Trophoblast cell (in vitro differentiated cells and primary cell): ENCODE measurements around the gene RGS3.

Experiments
- DNase-seq, 2 donors: peaks; one replicate each; pipeline ENCODE4 v3.0.0-alpha.2; 2016
- H2AFZ ChIP-seq: 2 replicates; pipeline ENCODE4 v1.6.1; 2013; ENCODE audit warnings: low read length, moderate library complexity, mild to moderate bottlenecking; ENCODE audit not compliant: insufficient read depth, poor library complexity
- H2AK5ac ChIP-seq: 2 replicates; pipeline ENCODE4 v1.6.1; 2013; ENCODE audit warnings: mild to moderate bottlenecking, low read length
- H2BK120ac ChIP-seq: 2 replicates; pipeline ENCODE4 v1.6.1; 2013; ENCODE audit warnings: low read length, mild to moderate bottlenecking, moderate library complexity; ENCODE audit not compliant: insufficient read depth, poor library complexity
- H2BK12ac ChIP-seq: 2 replicates; pipeline ENCODE4 v1.6.1; 2013; ENCODE audit warnings: mild to moderate bottlenecking, low read length, moderate library complexity
- H2BK5ac ChIP-seq: 2 replicates; pipeline ENCODE4 v1.6.1; 2013; ENCODE audit warnings: low read length, low read depth, moderate library complexity, mild to moderate bottlenecking; ENCODE audit not compliant: poor library complexity
- H3K14ac ChIP-seq: 2 replicates; pipeline ENCODE4 v1.6.1; 2013; ENCODE audit warnings: mild to moderate bottlenecking, low read length
- H3K18ac ChIP-seq: 2 replicates; pipeline ENCODE4 v1.6.1; 2013; ENCODE audit warnings: mild to moderate bottlenecking, low read length
- H3K23ac ChIP-seq: 2 replicates; pipeline ENCODE4 v1.6.1; 2013; ENCODE audit warnings: low read length
- H3K27ac ChIP-seq: 2 replicates; pipeline ENCODE4 v1.5.1; 2013; ENCODE audit warnings: low read depth, mild to moderate bottlenecking, inconsistent platforms, low read length, moderate library complexity
- H3K27me3 ChIP-seq: 2 replicates; pipeline ENCODE4 v1.6.1; 2013; ENCODE audit warnings: inconsistent platforms, mild to moderate bottlenecking, low read length, moderate library complexity; ENCODE audit not compliant: insufficient read depth
- H3K36me3 ChIP-seq, 2 experiments: 1 replicate in 1 of 2; 2 replicates in 1 of 2; pipeline ENCODE4 v1.6.1; 2013; ENCODE audit warnings: low read length in 2 of 2, mild to moderate bottlenecking in 2 of 2, moderate library complexity in 1 of 2; ENCODE audit not compliant: insufficient read depth in 2 of 2, control insufficient read depth in 1 of 2
- H3K4ac ChIP-seq: 2 replicates; pipeline ENCODE4 v1.6.1; 2013; ENCODE audit warnings: low read depth, mild to moderate bottlenecking, low read length, moderate library complexity
- H3K4me1 ChIP-seq, 2 experiments: 1 replicate in 1 of 2; 2 replicates in 1 of 2; pipeline ENCODE4 v1.6.1; 2013; ENCODE audit warnings: low read length in 2 of 2, mild to moderate bottlenecking in 2 of 2, moderate library complexity in 1 of 2; ENCODE audit not compliant: insufficient read depth in 2 of 2, control insufficient read depth in 1 of 2
- H3K4me2 ChIP-seq: 2 replicates; pipeline ENCODE4 v1.6.1; 2013; ENCODE audit warnings: inconsistent platforms, mild to moderate bottlenecking, low read length, moderate library complexity
- H3K4me3 ChIP-seq: 2 replicates; pipeline ENCODE4 v1.5.1; 2013; ENCODE audit warnings: mild to moderate bottlenecking, low read depth, low read length, inconsistent platforms
- H3K79me1 ChIP-seq: one replicate; pipeline ENCODE4 v1.6.1; 2013; ENCODE audit warnings: low read length
- H3K79me2 ChIP-seq: 2 replicates; pipeline ENCODE4 v1.6.1; 2013; ENCODE audit warnings: low read length, mild to moderate bottlenecking; ENCODE audit not compliant: control insufficient read depth, insufficient read depth, poor library complexity
- H3K9ac ChIP-seq: 2 replicates; pipeline ENCODE4 v1.6.1; 2013; ENCODE audit warnings: mild to moderate bottlenecking, low read length
- H3K9me3 ChIP-seq: 2 replicates; pipeline ENCODE4 v1.6.1; 2013; ENCODE audit warnings: low read depth, mild to moderate bottlenecking, control low read depth, inconsistent platforms, low read length; ENCODE audit not compliant: insufficient read depth
- H4K12ac ChIP-seq: 2 replicates; pipeline ENCODE4 v1.6.1; 2013; ENCODE audit warnings: low read depth, mild to moderate bottlenecking, low read length, moderate library complexity
- H4K8ac ChIP-seq: 2 replicates; pipeline ENCODE4 v1.6.1; 2013; ENCODE audit warnings: low read depth, mild to moderate bottlenecking, low read length, moderate library complexity
- H4K91ac ChIP-seq: one replicate; pipeline ENCODE4 v1.6.1; 2013; ENCODE audit warnings: low read depth, mild to moderate bottlenecking, low read length, moderate library complexity
- WGBS: extraction: QIAGEN DNeasy Blood & Tissue Kit; methylation state at CpG from one replicate; pipeline ENCODE4 v1.1.7; 2013; ENCODE audit warnings: missing lambda C conversion rate; ENCODE audit not compliant: insufficient read length, insufficient coverage; ENCODE audit errors: extremely low coverage; 5-methylcytosine and 5-hydroxymethylcytosine counted together

The RGS3 gene

GRCh38 chr9:113501852-113502251 is 38.3 kb downstream of the RGS3 start:
- Histone ChIP-seq H3K4ac (peak overlapping the region; percentile 53), H3K9ac (no peak overlapping the region), H3K9me3 (no peaks in the 10 kb centered on the region), H4K8ac (peak overlapping the region; percentile 28), H2BK12ac (peak overlapping the region; percentile 88), H3K79me2 (peaks cover 6% of the 10 kb centered on the region), H3K36me3 (peaks cover 4% of the 10 kb centered on the region in 2 experiments), H3K4me3 (no peak overlapping the region), H4K12ac (no peak overlapping the region), H3K18ac (peak overlapping the region; percentile 74), H3K27me3 (no peaks in the 10 kb centered on the region), H3K27ac (no peak overlapping the region), H3K4me2 (no peak overlapping the region), H2BK5ac (peak overlapping the region; percentile 55), H4K91ac (peak overlapping the region; percentile 81), H3K79me1 (peaks cover 46% of the 10 kb centered on the region), H3K14ac (peak overlapping the region; percentile 81), H3K4me1 (peaks cover 39 to 47% of the 10 kb centered on the region in 2 experiments), H2BK120ac (peak overlapping the region; percentile 78), H3K23ac (no peak overlapping the region), H2AFZ (no peak overlapping the region), H2AK5ac (peak overlapping the region; percentile 65)
- DNase-seq: peak in 1 of 2 donors; percentile 11
- WGBS: no CpG with 5 or more reads among the region's 5 CpGs

- Histone ChIP-seq H3K36me3 (peaks cover 4% of the 10 kb centered on the region in 2 experiments), H2BK5ac (peak overlapping the region; percentile 68), H3K4me2 (no peak overlapping the region), H2BK120ac (peak overlapping the region; percentile 96), H3K23ac (no peak overlapping the region), H3K79me2 (peaks cover 6% of the 10 kb centered on the region), H3K79me1 (peaks cover 46% of the 10 kb centered on the region), H4K8ac (peak overlapping the region; percentile 83), H3K4ac (peak overlapping the region; percentile 71), H3K9ac (no peak overlapping the region), H3K4me1 (peaks cover 39 to 47% of the 10 kb centered on the region in 2 experiments), H4K91ac (peak overlapping the region; percentile 96), H3K18ac (peak overlapping the region; percentile 88), H3K9me3 (no peaks in the 10 kb centered on the region), H3K27me3 (no peaks in the 10 kb centered on the region), H2AFZ (peak overlapping the region; percentile 42), H3K27ac (peak overlapping the region; percentile 71), H2BK12ac (peak overlapping the region; percentile 91), H3K4me3 (no peak overlapping the region), H3K14ac (peak overlapping the region; percentile 93), H4K12ac (no peak overlapping the region), H2AK5ac (peak overlapping the region; percentile 78)
- DNase-seq: peak; percentile 92
- no CpG with 5 or more reads among the region's 4 CpGs for WGBS
These were observed 39.0 kb downstream of the RGS3 start for GRCh38 chr9:113502427-113503034.

- no peak overlapping the region for H3K23ac ChIP-seq
- H2AK5ac ChIP-seq: peak overlapping the region; percentile 78
- WGBS: no CpG with 5 or more reads among the region's 8 CpGs
These were observed 39.6 kb downstream of the RGS3 start for GRCh38 chr9:113503131-113503541.

GRCh38 chr9:113503613-113504211 is 40.2 kb downstream of the RGS3 start:
- H4K12ac ChIP-seq: peak overlapping the region; percentile 46
- H4K8ac ChIP-seq: peak overlapping the region; percentile 83
- no peak overlapping the region for H3K4me2 ChIP-seq
- H3K9ac ChIP-seq: no peak overlapping the region
- no peaks in the 10 kb centered on the region for H3K27me3 ChIP-seq
- DNase-seq: no peak
- H2BK12ac ChIP-seq: peak overlapping the region; percentile 91
- peak overlapping the region; percentile 37 for H2BK5ac ChIP-seq
- H2AK5ac ChIP-seq: peak overlapping the region; percentile 78
- H3K79me1 ChIP-seq: peaks cover 44% of the 10 kb centered on the region
- H3K36me3 ChIP-seq: peaks cover 0 to 9% of the 10 kb centered on the region in 2 experiments
- WGBS: no CpG with 5 or more reads among the region's 10 CpGs
- H3K4me1 ChIP-seq: peaks cover 39 to 49% of the 10 kb centered on the region in 2 experiments
- H2AFZ ChIP-seq: peak overlapping the region; percentile 19
- H3K9me3 ChIP-seq: no peaks in the 10 kb centered on the region
- H3K14ac ChIP-seq: peak overlapping the region; percentile 93
- peaks cover 6% of the 10 kb centered on the region for H3K79me2 ChIP-seq
- no peak overlapping the region for H3K23ac ChIP-seq
- peak overlapping the region; percentile 96 for H2BK120ac ChIP-seq
- peak overlapping the region; percentile 96 for H4K91ac ChIP-seq
- peak overlapping the region; percentile 92 for H3K4ac ChIP-seq
- H3K27ac ChIP-seq: peak overlapping the region; percentile 71
- H3K18ac ChIP-seq: peak overlapping the region; percentile 88
- no peak overlapping the region for H3K4me3 ChIP-seq

More at GRCh38 chr9:113503131-113503541, 39.6 kb downstream of the RGS3 start:
- H3K4me1 ChIP-seq: peaks cover 39 to 49% of the 10 kb centered on the region in 2 experiments
- peak; percentile 93 to 95 for DNase-seq
- peak overlapping the region; percentile 83 for H4K8ac ChIP-seq
- peak overlapping the region; percentile 93 for H3K14ac ChIP-seq
- peak overlapping the region; percentile 91 for H2BK12ac ChIP-seq
- H3K9ac ChIP-seq: no peak overlapping the region
- peaks cover 6% of the 10 kb centered on the region for H3K79me2 ChIP-seq
- no peaks in the 10 kb centered on the region for H3K9me3 ChIP-seq
- H2AFZ ChIP-seq: peak overlapping the region; percentile 48
- no peak overlapping the region for H3K4me3 ChIP-seq
- H2BK5ac ChIP-seq: peak overlapping the region; percentile 37
- H4K91ac ChIP-seq: peak overlapping the region; percentile 96
- H4K12ac ChIP-seq: peak overlapping the region; percentile 54
- H3K4ac ChIP-seq: peak overlapping the region; percentile 92
- H3K79me1 ChIP-seq: peaks cover 45% of the 10 kb centered on the region
- no peaks in the 10 kb centered on the region for H3K27me3 ChIP-seq
- H3K18ac ChIP-seq: peak overlapping the region; percentile 88
- H2BK120ac ChIP-seq: peak overlapping the region; percentile 96
- H3K36me3 ChIP-seq: peaks cover 2 to 9% of the 10 kb centered on the region in 2 experiments
- peak overlapping the region; percentile 71 for H3K27ac ChIP-seq
- H3K4me2 ChIP-seq: no peak overlapping the region
